Mesodermal cell (in vitro differentiated cells): ENCODE data around the gene TBX4.

Source experiments
- H3K27ac ChIP-seq: 2 replicates; pipeline ENCODE4 v1.7.0; 2013; ENCODE audit warnings: mild to moderate bottlenecking, low read depth, low read length, moderate library complexity; ENCODE audit not compliant: severe bottlenecking
- H3K36me3 ChIP-seq: 2 replicates; pipeline ENCODE4 v1.7.1; 2013; ENCODE audit warnings: mild to moderate bottlenecking, low read length, moderate library complexity; ENCODE audit not compliant: control insufficient read depth, insufficient read depth
- H3K4me1 ChIP-seq: one replicate; pipeline ENCODE4 v1.7.1; 2013; ENCODE audit warnings: mild to moderate bottlenecking, low read length; ENCODE audit not compliant: insufficient read depth, control insufficient read depth, poor library complexity, severe bottlenecking
- H3K4me3 ChIP-seq: 2 replicates; pipeline ENCODE4 v1.7.0; 2013; ENCODE audit warnings: low read length, control low read depth, mild to moderate bottlenecking; ENCODE audit not compliant: insufficient read depth, poor library complexity, severe bottlenecking; ENCODE audit errors: extremely low read depth
- H3K9me3 ChIP-seq: 2 replicates; pipeline ENCODE4 v1.7.1; 2013; ENCODE audit warnings: mild to moderate bottlenecking, low read length, moderate library complexity; ENCODE audit not compliant: control insufficient read depth
- WGBS, 2 experiments: methylation state at CpG; one replicate each; pipeline ENCODE4 v1.1.5; 2013; ENCODE audit warnings: missing lambda C conversion rate in 2 of 2; ENCODE audit not compliant: insufficient coverage in 2 of 2; 5-methylcytosine and 5-hydroxymethylcytosine counted together

The TBX4 gene

GRCh38 chr17:61408151-61409041 is 43.8 kb upstream of the TBX4 start:
- no peaks in the 10 kb centered on the region for H3K9me3 ChIP-seq
- no peak overlapping the region for H3K4me3 ChIP-seq
- no peaks in the 10 kb centered on the region for H3K36me3 ChIP-seq
- WGBS, 2 experiments = 40 to 41% methylated on average over 34 to 35 of the region's 41 CpGs
- H3K27ac ChIP-seq = no peak overlapping the region
- no peaks in the 10 kb centered on the region for H3K4me1 ChIP-seq

GRCh38 chr17:61409301-61410112 is 42.7 kb upstream of the TBX4 start:
- 2 to 4% methylated on average over 23 to 49 of the region's 73 CpGs for WGBS, 2 experiments
- Histone ChIP-seq H3K4me3 (peak overlapping the region; percentile 30), H3K9me3 (no peaks in the 10 kb centered on the region), H3K27ac (no peak overlapping the region), H3K36me3 (no peaks in the 10 kb centered on the region), H3K4me1 (no peaks in the 10 kb centered on the region)

GRCh38 chr17:61410141-61411010 is 41.8 kb upstream of the TBX4 start:
- 7 to 13% methylated on average over 33 to 41 of the region's 48 CpGs for WGBS, 2 experiments
- H3K4me3 ChIP-seq = peak overlapping the region; percentile 57
- H3K4me1 ChIP-seq = no peaks in the 10 kb centered on the region
- H3K36me3 ChIP-seq = no peaks in the 10 kb centered on the region
- H3K27ac ChIP-seq = no peak overlapping the region
- no peaks in the 10 kb centered on the region for H3K9me3 ChIP-seq

GRCh38 chr17:61411011-61411260 is 41.3 kb upstream of the TBX4 start:
- 1% methylated on average over 18 to 23 of the region's 29 CpGs for WGBS, 2 experiments
- H3K4me3 ChIP-seq = peak overlapping the region; percentile 57
- no peaks in the 10 kb centered on the region for H3K9me3 ChIP-seq
- H3K4me1 ChIP-seq = no peaks in the 10 kb centered on the region
- H3K36me3 ChIP-seq = no peaks in the 10 kb centered on the region
- H3K27ac ChIP-seq = peak overlapping the region; percentile 29

GRCh38 chr17:61411261-61412142 is 40.7 kb upstream of the TBX4 start:
- Histone ChIP-seq H3K4me1 (no peaks in the 10 kb centered on the region), H3K27ac (peak overlapping the region; percentile 45), H3K4me3 (peak overlapping the region; percentile 57), H3K36me3 (no peaks in the 10 kb centered on the region), H3K9me3 (no peaks in the 10 kb centered on the region)
- WGBS, 2 experiments = 1 to 2% methylated on average over 53 to 66 of the region's 75 CpGs

GRCh38 chr17:61412143-61412859 is 39.9 kb upstream of the TBX4 start:
- Histone ChIP-seq H3K9me3 (no peaks in the 10 kb centered on the region), H3K4me1 (no peaks in the 10 kb centered on the region), H3K27ac (peak overlapping the region; percentile 45), H3K4me3 (peak overlapping the region; percentile 57), H3K36me3 (no peaks in the 10 kb centered on the region)
- WGBS, 2 experiments = 0 to 1% methylated on average over 62 to 63 of the region's 69 CpGs

- 3 to 9% methylated on average over 23 to 32 of the region's 38 CpGs for WGBS, 2 experiments
- Histone ChIP-seq H3K9me3 (no peaks in the 10 kb centered on the region), H3K27ac (no peak overlapping the region), H3K36me3 (no peaks in the 10 kb centered on the region), H3K4me1 (no peaks in the 10 kb centered on the region), H3K4me3 (peak overlapping the region; percentile 57)
These were observed 39.2 kb upstream of the TBX4 start for GRCh38 chr17:61412860-61413660.

GRCh38 chr17:61413661-61414126 is 38.5 kb upstream of the TBX4 start:
- WGBS, 2 experiments = 83 to 94% methylated on average over 6 to 7 of the region's 8 CpGs
- Histone ChIP-seq H3K27ac (no peak overlapping the region), H3K36me3 (no peaks in the 10 kb centered on the region), H3K9me3 (no peaks in the 10 kb centered on the region), H3K4me3 (peak overlapping the region; percentile 57), H3K4me1 (no peaks in the 10 kb centered on the region)
